ENCODE measurements around the gene RRP8.

The RRP8 gene

DNA sequence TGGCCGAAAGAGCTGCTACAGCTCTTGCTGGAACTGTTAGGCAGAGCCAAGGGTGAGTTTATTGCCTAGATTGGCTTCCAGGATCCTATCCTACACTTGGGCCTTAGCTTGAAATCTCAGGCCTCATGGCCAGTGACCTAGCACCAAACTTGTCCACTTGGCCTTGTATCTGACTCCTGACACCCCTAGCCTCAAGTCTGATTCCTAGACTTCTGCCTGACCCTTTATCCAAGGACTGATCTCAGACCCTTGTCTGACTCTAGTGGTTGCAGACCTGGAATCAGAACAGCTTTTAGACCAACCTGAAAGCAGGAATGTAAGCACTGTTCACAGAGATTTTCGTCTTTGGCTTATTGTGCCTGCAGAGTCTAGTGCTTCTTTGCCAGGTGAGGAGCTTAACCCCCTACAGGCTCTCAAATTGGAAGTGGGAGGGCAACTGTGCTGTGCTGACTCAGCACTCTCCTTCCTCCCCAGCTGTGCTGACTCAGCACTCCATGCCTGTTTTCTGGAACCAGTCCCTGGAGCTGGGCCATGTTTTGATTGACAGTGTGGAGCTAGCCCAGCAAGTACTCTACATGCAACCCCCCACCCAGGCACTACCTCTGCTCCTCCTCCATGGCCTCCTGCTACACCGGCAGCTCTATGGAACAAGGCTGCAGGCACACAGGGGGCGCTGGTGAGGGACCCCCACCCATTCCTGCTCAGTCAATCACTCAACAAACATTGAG is 35.1 kb downstream of the RRP8 start:
- no peak for DNase-seq (ENCODE audit: low read depth in 3 of 3)

DNA sequence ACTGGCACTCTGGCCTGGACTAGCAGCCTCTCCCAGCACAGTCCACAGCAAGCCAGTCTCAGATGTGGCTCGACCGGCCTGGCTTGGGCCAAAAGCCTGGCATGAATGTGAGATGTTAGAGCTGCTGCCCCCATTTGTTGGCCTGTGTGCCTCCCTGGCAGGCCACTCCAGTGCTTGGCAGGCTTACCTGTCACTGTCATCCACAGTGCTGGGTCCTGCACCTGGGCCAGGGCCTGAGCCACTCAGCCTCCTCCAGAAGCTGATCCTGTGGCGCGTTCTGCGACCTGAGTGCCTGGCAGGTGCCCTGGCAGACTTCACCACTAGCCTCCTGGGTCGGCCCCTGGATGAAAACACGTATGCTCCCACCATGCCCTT is 36.1 kb downstream of the RRP8 start:
- DNase-seq (ENCODE audit: low read depth in 3 of 3) = no peak

DNA sequence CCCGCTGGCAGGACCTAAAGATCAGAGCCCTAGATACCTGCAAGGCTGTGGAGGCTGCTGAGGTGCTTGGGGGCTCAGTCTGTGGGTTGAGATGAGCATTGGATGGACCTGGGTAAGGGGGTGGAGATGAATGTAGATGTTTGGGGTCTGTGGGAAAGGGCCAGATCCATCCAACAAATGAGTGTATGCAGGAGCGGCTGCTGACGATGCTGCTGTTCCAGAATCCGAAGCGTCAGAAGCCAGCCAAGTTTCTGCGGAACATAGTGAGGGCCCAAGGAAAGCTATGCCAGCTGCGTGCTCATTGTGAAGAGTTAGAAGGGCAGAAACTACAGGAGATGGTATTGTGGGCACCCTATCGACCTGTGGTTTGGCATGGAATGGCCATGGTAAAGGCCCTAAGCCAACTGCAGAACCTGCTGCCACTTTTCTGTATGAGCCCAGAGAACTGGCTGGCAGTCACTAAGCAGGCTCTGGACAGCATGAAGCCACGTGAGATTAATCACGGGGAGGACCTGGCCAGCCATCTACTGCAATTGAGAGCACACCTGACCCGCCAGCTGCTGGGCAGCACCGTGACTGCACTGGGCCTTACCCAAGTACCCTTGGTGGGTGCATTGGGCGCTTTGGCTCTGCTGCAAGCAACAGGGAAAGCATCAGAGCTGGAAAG is 36.6 kb downstream of the RRP8 start:
- DNase-seq (ENCODE audit: low read depth in 3 of 3) = no peak

DNA sequence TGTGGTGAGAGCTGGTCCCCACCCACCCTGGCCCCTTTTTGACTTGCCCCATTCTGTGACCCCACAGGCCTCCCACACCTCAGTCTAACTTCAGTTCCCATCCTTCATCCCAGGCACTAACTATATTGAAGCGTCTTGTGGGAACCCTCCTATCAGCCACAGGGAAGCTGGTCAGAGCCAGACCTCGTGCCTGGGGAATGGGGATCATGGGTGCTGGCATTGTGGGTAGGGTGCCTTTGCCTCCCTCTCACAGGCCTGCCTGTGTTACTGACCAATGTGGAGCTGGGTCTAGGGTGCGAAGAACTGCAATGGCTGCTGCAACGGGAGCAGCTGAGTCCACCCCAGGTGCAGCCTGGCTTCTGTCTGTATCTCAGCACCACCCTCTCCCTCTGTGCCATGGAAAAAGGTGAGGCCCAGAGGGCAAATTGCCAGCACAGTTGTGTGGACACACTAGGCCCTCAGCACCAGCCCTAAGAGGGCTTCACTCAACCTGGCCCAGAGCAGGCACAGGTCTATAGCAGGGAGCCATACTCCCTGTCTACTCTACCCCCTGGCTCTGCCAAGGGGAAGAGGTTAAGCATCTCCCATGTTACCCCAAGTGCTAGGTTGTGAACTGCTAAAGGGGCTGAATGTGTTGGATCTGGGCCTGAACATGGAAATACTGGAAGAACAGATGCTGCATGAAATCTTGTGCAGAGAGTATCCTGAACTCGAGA is 37.3 kb downstream of the RRP8 start:
- no peak for DNase-seq (ENCODE audit: low read depth in 3 of 3)

DNA sequence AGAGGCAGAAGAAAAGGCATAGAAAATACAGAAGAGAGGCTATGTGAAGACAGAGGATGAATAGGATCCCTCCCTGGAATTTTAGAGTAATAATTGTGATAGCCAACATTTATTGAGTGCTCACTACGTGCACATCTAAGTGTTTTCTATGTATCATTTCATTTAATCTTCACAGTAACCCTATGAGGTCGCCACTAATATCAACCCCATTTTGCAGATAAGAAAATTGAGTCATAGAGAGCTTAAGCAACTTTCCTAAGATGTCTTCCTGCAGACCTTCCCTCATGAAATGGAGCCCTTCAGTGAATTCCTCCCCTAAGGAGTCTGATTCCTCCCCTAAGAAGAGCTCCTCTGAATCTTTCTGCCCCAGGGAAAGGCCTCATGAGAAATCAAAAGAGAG is 38.1 kb downstream of the RRP8 start:
- DNase-seq (ENCODE audit: low read depth in 3 of 3) = no peak

DNA sequence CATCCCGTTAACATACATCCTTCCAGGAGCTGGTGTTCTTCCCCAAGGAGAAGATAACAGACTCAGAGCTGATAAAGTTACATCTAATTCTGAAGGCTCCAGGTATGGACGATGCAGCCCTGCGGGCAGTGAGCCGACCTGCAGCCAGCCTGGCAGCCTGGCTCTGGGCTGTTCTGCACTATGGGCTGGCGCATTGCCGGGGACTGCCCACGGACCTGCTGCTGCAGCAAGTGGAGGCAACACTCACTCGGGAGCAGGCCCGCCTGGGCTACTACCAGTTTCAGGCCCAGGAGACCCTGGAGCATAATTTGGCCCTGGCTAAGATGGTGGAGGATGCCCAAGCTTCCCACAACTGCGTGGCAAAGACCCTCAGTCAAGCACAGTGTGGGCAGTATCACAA is 39.7 kb downstream of the RRP8 start:
- no peak for DNase-seq (ENCODE audit: low read depth in 3 of 3)

DNA sequence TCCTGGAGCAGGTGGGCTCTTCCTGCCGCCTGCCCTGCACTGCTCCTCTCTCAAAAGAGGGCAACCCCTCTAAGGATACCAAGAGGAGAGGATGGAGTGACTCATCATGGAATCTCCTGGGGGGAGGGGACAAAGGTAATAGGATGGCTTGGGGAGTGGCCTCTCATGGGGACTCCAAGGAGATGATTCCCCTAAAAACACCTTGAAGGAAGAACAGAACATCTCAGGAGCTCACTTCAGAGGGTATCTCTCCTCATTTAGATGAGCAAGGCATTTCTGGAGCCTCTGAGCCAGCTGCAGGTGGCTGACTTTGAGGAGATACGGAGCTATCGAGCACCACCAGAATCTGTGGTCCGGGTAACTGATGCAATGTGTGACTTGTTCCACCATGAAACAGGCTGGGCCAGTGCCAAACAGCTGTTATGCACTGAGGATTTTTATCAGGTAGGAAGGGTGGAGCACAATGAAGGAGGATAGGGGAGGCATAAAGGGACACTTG is 40.2 kb downstream of the RRP8 start:
- DNase-seq (ENCODE audit: low read depth in 3 of 3) = no peak

DNA sequence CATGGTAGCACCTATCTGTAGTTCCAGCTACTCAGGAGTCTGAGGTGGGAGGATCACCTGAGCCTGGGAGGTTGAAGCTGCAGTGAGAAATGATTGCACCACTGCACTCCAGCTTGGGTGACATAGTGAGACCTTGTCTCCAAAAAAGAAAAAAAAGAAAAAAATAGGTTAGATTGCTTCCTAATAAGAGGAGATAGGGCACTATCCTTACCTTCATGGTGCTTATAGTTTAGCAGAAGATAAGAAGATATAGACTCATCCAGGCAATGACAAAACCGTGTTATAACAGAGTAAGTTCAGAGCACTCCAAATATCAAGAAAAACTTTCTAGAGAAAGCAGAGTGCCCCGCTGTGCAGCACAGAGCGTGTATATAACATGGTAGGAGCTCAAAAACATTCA is 42.1 kb downstream of the RRP8 start:
- DNase-seq (ENCODE audit: low read depth in 3 of 3) = no peak

DNA sequence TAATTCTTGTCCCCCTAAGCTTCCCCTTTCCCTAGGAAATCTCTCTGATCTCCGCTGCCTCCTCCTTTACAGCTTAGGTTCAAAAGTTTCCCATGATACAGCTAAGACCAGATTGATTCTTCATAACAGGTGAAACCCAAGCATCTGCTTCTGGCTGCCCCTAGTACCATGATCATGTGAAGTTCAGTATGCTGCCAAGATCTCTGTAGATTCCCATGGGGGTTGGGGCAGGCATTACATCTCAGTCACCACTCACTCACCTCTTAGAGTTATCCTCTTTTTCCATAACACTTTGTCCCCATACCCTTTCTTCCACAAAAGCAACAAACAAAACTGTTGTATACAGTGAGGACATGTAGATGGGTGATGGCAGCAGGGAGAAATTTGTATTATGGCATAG is 44.0 kb downstream of the RRP8 start:
- no peak for DNase-seq (ENCODE audit: low read depth in 3 of 3)

DNA sequence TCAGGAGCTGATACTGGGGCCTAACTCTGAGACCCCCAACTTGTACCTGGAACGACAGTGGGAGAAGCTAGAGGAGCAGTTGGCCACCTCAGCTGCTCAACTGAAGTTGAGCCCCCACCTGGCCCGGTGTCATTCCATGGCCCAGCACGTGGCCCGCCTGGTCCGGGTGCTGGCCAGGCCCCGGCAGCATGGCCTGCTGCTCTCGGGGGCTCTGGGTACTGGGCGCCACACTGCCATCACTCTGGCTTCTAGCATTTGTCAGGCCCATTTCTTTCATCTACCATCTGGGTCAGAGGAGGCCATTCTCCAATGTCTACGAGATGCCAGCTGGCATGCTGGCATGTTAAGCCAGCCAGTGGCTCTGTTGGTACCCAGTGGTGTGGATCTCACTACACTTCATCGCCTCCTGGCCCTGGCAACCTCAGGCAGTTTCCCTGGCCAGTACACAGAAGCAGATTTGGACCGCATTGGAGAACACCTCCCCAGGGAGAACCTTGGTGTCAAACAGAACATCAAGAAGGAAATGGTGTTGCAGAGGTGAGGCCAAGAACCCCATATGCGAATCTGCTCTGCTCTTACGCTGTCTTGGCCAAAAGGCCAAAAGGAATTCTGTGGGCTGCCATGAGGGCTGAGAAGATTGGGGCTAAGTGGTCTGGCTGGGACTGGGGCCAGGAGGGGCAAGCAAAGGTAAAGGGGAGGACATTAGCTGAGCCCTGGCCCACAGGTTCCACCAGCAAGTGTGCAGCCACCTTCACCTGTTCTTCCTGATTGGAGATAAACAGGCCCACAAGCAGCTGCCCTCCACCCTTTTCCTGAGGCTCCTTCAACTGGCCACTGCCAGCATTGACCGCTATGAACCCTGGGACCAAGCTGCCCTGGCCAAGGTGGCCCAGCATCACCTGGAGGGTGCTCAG is 45.4 kb downstream of the RRP8 start:
- DNase-seq (ENCODE audit: low read depth in 3 of 3) = no peak

DNA sequence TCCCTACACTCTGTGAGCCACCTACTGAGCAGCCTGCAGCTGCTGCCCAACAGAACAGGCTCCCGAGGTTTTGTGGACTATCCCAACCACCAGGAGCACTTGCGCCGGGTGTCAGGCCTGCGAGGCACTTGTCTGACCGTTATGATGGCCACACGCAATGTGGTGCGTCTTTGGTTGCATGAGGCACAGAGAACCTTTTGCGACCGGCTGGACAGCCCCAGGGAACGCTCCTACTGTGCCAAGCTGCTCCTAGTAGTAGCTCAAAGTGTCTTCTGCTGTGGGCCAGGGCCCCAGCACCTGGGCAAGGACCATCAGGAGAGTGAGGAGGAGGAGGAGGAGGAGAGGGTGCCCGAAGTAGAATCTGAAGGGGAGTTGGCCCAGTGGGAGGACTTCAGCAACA is 46.4 kb downstream of the RRP8 start:
- no peak for DNase-seq (ENCODE audit: low read depth in 3 of 3)

DNA sequence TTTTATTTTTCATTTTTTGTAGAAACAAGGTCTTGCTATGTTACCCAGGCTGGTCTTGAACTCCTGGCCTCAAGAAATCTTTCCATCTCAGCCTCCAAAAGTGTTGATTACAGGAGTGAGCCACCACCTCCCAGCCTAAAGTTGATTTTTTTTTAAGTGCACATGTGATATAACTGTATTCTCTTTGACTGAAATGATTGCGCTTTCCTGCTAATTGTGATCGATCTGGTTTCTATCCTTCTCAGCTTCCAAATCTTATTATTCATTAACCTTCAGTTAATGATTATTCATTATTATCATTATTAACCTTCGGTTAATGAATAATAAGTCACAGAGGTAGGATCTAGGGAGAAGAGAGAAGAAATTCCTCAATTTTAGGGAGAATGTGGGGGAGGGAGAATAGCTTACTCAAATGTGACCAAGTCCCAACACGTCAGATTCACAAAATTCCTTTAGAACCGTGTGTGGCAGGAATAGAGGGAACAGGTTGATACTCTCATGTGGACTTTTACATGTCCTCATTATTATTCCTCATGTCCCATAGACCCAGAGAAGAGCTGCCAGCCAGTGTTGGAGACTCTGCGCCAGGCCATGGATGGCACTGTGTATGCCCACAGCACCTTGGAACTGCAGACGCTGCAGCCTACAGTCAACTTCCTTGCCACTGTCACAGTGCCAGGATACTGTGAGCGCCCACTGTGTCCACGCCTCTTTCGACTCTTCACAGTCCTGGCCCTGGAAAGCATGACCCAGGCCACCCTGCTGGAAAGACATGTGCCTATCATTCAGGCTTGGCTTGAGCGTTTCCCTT is 47.1 kb downstream of the RRP8 start:
- no peak for DNase-seq (ENCODE audit: low read depth in 3 of 3)

DNA sequence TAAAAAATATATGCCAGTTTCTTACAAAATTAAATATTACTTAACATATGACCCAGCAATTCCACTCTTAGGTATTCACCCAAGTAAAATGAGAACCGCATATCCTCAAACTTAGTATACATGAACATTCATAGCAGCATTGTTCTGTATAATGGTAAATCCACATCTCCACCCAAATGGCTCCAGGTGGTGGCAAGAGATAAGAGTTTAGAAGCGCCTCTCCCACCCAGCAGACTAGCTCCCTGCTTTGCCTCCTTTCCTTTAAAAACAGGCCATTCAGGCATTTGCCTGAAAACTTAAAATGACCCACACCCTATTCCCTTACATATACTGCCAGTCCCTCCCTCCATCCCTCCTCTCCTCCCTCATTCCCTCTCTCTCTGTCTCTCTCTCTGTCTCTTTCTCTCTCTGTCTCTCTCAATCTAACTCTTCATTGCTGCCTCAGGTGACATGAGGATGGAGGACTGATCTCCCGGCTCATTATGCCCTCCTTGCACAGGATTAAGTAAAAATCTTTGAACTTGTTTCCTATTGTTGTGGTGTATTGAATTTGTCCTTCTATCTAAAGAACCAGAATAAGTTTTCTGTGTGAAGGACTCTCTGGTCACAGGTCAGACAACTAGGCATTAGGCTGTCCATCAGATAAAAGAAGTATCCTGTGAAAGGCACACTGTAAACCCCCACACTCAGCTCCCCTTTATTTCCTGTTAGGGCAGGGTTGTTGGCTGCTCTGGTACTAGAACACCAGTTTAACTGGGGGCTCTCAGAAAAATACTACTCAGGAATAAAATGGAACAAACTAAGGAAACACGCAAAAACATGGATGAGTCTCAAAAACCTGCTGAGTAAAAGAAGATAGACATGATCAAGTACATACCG is 48.3 kb downstream of the RRP8 start:
- DNase-seq (ENCODE audit: low read depth in 3 of 3) = no peak

DNA sequence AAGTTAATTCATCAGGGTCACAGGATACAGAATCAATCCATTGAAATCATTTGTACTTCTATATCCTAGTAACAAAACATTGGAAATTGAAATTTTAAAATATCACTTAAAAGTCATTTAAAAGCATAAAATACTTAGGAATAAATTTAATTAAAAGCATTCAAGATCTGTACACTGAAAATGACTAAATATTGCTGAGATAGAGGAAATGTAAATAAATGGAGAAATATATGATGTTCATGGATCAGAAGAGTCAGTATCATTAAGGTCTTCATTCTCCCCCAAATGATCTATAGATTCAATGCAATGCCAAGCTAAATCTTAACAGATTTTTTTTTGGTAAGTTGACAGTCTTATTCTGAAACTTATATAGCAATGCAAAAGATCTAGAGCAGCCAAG is 49.8 kb downstream of the RRP8 start:
- DNase-seq (ENCODE audit: low read depth in 3 of 3) = no peak

DNA sequence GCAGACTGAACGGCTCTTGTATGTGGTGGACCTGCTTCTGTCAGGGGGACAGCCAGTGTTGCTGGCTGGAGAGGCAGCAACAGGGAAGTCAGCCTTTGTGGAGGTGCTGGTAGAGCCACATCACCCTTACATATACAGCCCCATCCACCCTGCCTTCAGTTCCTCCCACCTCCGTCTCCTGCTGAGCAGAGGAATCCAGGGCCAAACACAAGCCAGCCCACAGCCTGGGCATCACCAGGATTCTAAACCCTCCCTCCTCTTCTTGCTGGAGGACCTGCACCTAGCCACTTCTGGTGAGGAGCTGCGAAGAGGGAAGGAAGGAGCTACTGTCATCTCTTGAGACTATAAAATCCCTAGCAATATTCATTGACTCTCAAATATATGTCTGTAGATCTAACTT is 54.8 kb downstream of the RRP8 start:
- DNase-seq (ENCODE audit: low read depth in 3 of 3) = no peak

DNA sequence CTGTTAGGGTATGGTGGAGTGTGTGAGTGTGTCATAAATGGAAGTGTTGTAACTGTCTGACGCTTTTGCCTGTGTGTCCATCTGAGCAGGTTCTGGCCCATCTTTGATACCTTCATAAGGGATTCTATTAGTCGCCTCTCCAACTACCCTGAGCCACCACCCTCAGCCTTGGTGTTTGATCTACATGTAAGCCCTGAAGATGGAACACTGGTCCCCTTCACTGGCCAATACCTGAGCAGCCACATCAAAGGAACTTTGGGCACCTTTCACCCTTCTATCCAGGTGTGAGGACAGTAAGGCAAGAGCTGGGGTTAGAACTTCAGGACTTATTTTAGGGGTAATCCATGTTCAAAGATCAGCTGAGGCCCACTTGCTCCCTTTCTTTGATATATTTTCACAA is 55.3 kb downstream of the RRP8 start:
- DNase-seq (ENCODE audit: low read depth in 3 of 3) = no peak

DNA sequence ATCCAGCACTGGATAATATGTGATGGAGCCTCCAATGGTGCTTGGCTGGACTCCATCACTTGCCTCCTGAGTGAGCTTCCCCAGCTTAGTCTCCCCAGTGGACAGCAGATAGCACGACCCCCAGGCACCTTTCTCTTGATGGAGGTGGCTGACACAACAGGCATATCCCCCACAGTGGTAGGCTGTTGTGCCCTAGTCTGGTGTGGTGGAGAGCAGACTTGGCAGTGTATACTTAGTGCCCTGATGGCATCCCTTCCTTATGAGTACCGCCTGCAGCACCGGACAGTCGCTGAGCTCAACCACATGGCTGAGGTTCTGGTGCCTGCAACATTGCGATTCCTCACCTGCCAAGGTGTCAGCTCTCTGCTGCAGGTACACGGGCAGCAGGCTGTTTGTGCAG is 56.2 kb downstream of the RRP8 start:
- DNase-seq (ENCODE audit: low read depth in 3 of 3) = no peak

DNA sequence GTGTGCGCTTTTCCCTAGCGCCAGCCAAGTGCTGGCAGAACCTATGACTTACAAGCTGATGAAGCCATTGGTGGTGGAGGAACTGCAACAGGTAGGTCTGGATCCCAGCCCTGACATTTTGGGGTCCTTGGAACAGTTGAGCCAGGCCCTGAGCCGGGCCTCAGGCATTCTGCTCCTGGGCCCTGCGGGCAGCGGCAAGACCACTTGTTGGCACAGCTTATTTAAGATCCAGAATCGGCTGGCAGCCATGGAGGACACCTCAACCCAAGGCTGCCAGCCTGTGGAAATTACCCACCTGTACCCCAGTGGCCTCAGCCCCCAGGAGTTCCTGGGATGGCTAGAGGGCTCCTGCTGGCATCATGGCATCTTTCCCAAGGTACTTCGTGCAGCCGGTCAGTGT is 56.7 kb downstream of the RRP8 start:
- DNase-seq (ENCODE audit: low read depth in 3 of 3) = no peak

DNA sequence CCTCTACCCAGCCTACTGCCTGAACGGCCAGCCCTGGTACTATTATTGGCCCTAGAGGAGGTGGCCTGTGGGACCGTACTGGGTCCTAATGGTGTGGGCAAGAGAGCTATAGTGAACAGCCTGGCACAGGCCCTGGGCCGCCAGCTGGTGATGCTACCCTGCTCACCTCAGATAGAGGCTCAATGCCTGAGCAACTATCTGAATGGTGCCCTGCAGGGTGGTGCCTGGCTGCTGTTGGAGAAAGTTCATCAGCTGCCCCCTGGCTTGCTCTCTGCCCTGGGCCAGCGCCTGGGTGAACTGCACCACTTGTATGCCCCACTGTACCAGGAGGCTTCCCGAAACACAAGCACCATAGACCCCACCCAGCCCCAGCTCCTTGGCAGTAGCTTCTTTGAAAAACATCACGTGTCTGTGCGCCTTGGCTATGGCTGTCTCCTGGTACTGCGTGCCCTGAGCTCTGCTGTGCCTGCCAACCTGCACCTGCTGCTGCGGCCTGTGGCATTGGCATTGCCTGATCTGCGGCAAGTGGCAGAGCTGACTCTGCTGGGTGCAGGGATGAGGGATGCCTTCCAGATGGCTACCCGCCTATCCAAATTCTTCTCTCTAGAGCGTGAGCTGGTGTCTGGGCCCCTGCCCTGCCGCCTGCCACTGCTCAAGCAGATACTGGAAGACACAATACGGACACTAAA is 57.4 kb downstream of the RRP8 start:
- DNase-seq (ENCODE audit: low read depth in 3 of 3) = no peak
